ENCODE results near the gene PLA2G2E. TPM values are rescaled to one million over a fixed set of nuclear protein-coding genes. Genes with fewer than 3 reads are reported as not detected.

Gene PLA2G2E
- total and polyA plus RNA-seq, 4 donors = not detected

- peaks cover 0 to 2% (median under 1%) of the 10 kb centered on the region in 4 donors for H3K27me3 ChIP-seq (ENCODE audit: control insufficient read depth in 4 of 4, insufficient read depth in 4 of 4, low read length in 3 of 4)
- no peak overlapping the region for H3K9ac ChIP-seq (ENCODE audit: low read depth in 1 of 2, low read length in 2 of 2)
- H3K4me1 ChIP-seq (ENCODE audit: control insufficient read depth in 4 of 4, insufficient read depth in 4 of 4, low read length in 3 of 4) = no peaks in the 10 kb centered on the region
- no peak overlapping the region for H3K4me3 ChIP-seq (ENCODE audit: low read depth in 1 of 3, low read length in 3 of 3)
- peaks cover 0 to 4% (median 0%) of the 10 kb centered on the region in 4 donors for H3K9me3 ChIP-seq (ENCODE audit: control insufficient read depth in 4 of 4, low read length in 3 of 4)
- TF ChIP-seq YY1 (IDR thresholded peaks at IDR 0.05) (no peak), FOXA1 (IDR thresholded peaks at IDR 0.05) (no peak), RAD21 (IDR thresholded peaks at IDR 0.05) (no peak), GABPA (IDR thresholded peaks at IDR 0.05 in 1 of 2, conservative IDR thresholded peaks at IDR 0.05 in 1 of 2) (no peak), RXRA (IDR thresholded peaks at IDR 0.05) (no peak), SP1 (IDR thresholded peaks at IDR 0.05) (no peak), JUND (IDR thresholded peaks at IDR 0.05) (no peak), EGR1 (IDR thresholded peaks at IDR 0.05; ENCODE audit: low read depth in 2 of 2) (no peak), TAF1 (conservative IDR thresholded peaks at IDR 0.05) (no peak), FOXA2 (IDR thresholded peaks at IDR 0.05) (no peak), HNF4G (IDR thresholded peaks at IDR 0.05) (no peak), HNF4A (conservative IDR thresholded peaks at IDR 0.05) (no peak), NR2F2 (IDR thresholded peaks at IDR 0.05) (no peak)
- TF ChIP-seq, protein P1, sequence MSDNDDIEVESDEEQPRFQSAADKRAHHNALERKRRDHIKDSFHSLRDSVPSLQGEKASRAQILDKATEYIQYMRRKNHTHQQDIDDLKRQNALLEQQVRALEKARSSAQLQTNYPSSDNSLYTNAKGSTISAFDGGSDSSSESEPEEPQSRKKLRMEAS (IDR thresholded peaks at IDR 0.05) = no peak
- TF ChIP-seq, protein P2, sequence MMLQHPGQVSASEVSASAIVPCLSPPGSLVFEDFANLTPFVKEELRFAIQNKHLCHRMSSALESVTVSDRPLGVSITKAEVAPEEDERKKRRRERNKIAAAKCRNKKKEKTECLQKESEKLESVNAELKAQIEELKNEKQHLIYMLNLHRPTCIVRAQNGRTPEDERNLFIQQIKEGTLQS (IDR thresholded peaks at IDR 0.05) = no peak
- TF ChIP-seq, protein P3, sequence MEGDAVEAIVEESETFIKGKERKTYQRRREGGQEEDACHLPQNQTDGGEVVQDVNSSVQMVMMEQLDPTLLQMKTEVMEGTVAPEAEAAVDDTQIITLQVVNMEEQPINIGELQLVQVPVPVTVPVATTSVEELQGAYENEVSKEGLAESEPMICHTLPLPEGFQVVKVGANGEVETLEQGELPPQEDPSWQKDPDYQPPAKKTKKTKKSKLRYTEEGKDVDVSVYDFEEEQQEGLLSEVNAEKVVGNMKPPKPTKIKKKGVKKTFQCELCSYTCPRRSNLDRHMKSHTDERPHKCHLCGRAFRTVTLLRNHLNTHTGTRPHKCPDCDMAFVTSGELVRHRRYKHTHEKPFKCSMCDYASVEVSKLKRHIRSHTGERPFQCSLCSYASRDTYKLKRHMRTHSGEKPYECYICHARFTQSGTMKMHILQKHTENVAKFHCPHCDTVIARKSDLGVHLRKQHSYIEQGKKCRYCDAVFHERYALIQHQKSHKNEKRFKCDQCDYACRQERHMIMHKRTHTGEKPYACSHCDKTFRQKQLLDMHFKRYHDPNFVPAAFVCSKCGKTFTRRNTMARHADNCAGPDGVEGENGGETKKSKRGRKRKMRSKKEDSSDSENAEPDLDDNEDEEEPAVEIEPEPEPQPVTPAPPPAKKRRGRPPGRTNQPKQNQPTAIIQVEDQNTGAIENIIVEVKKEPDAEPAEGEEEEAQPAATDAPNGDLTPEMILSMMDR (IDR thresholded peaks at IDR 0.05; ENCODE audit: low read depth, low read length, missing input control) = no peak
- TF ChIP-seq, protein P4, sequence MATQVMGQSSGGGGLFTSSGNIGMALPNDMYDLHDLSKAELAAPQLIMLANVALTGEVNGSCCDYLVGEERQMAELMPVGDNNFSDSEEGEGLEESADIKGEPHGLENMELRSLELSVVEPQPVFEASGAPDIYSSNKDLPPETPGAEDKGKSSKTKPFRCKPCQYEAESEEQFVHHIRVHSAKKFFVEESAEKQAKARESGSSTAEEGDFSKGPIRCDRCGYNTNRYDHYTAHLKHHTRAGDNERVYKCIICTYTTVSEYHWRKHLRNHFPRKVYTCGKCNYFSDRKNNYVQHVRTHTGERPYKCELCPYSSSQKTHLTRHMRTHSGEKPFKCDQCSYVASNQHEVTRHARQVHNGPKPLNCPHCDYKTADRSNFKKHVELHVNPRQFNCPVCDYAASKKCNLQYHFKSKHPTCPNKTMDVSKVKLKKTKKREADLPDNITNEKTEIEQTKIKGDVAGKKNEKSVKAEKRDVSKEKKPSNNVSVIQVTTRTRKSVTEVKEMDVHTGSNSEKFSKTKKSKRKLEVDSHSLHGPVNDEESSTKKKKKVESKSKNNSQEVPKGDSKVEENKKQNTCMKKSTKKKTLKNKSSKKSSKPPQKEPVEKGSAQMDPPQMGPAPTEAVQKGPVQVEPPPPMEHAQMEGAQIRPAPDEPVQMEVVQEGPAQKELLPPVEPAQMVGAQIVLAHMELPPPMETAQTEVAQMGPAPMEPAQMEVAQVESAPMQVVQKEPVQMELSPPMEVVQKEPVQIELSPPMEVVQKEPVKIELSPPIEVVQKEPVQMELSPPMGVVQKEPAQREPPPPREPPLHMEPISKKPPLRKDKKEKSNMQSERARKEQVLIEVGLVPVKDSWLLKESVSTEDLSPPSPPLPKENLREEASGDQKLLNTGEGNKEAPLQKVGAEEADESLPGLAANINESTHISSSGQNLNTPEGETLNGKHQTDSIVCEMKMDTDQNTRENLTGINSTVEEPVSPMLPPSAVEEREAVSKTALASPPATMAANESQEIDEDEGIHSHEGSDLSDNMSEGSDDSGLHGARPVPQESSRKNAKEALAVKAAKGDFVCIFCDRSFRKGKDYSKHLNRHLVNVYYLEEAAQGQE (IDR thresholded peaks at IDR 0.05) = no peak
- TF ChIP-seq, protein P5, sequence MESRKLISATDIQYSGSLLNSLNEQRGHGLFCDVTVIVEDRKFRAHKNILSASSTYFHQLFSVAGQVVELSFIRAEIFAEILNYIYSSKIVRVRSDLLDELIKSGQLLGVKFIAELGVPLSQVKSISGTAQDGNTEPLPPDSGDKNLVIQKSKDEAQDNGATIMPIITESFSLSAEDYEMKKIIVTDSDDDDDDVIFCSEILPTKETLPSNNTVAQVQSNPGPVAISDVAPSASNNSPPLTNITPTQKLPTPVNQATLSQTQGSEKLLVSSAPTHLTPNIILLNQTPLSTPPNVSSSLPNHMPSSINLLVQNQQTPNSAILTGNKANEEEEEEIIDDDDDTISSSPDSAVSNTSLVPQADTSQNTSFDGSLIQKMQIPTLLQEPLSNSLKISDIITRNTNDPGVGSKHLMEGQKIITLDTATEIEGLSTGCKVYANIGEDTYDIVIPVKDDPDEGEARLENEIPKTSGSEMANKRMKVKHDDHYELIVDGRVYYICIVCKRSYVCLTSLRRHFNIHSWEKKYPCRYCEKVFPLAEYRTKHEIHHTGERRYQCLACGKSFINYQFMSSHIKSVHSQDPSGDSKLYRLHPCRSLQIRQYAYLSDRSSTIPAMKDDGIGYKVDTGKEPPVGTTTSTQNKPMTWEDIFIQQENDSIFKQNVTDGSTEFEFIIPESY (IDR thresholded peaks at IDR 0.05) = no peak
- 71% methylated on average over 11 of the region's 11 CpGs for WGBS
- DNase-seq (ENCODE audit: low spot score) = no peak
- no peaks in the 10 kb centered on the region for H3K36me3 ChIP-seq (ENCODE audit: control insufficient read depth in 4 of 4, insufficient read depth in 3 of 4, low read depth in 1 of 4, low read length in 3 of 4)
- H3K27ac ChIP-seq (ENCODE audit: low read depth in 1 of 2, low read length in 2 of 2) = no peak overlapping the region
Observed at GRCh38 chr1:19955534-19956170, 32.2 kb upstream of the PLA2G2E start.
